Keratinocyte (primary cell): ENCODE measurements around the gene XIRP2. TPM values are rescaled to one million over a fixed set of nuclear protein-coding genes. Genes with fewer than 3 reads are reported as not detected.

Source experiments
- DNase-seq: peaks from one replicate; pipeline ENCODE4 v3.0.0-alpha.2; 2011; ENCODE audit warnings: low read depth, missing footprints, low spot score
- FAIRE-seq: peaks from 2 replicates; lab custom pipeline; 2011; peaks lifted over from hg19 to GRCh38; lab: Jason Lieb, UNC
- H2AFZ ChIP-seq: 2 replicates; pipeline ENCODE4 v1.6.0; 2012; ENCODE audit warnings: low read length, control low read depth, inconsistent platforms; ENCODE audit not compliant: control insufficient read depth
- H3K27ac ChIP-seq: 2 replicates; pipeline ENCODE4 v1.5.1; 2011; ENCODE audit warnings: low read length; ENCODE audit not compliant: control insufficient read depth, insufficient read depth
- H3K27me3 ChIP-seq: 3 replicates; pipeline ENCODE4 v1.6.0; 2011; ENCODE audit warnings: low read length; ENCODE audit not compliant: control insufficient read depth, insufficient read depth; ENCODE audit errors: extremely low read depth
- H3K36me3 ChIP-seq, 2 experiments: 2 replicates in 1 of 2; 3 replicates in 1 of 2; pipeline ENCODE4 v1.5.1; 2011; ENCODE audit warnings: low read length in 2 of 2, mild to moderate bottlenecking in 1 of 2; ENCODE audit not compliant: control insufficient read depth in 2 of 2, insufficient read depth in 2 of 2; ENCODE audit errors: extremely low read depth in 1 of 2
- H3K4me1 ChIP-seq: 3 replicates; pipeline ENCODE4 v1.5.1; 2011; ENCODE audit warnings: low read length; ENCODE audit not compliant: control insufficient read depth, insufficient read depth; ENCODE audit errors: extremely low read depth
- H3K4me2 ChIP-seq: 3 replicates; pipeline ENCODE4 v1.6.0; 2011; ENCODE audit warnings: low read depth, low read length; ENCODE audit not compliant: control insufficient read depth, insufficient read depth; ENCODE audit errors: extremely low read depth
- H3K4me3 ChIP-seq, 3 experiments: fragments of 200-600 bp in 1 of 3; sonication (generic) in 1 of 3; 2 replicates in 2 of 3; 3 replicates in 1 of 3; pipeline ENCODE4 v1.5.1; 2011 to 2016; ENCODE audit warnings: low read length in 3 of 3, mild to moderate bottlenecking in 3 of 3, control low read depth in 2 of 3, inconsistent platforms in 1 of 3, low read depth in 1 of 3, mixed read lengths in 1 of 3, mixed run types in 1 of 3, moderate library complexity in 1 of 3; ENCODE audit not compliant: control insufficient read depth in 2 of 3, insufficient read depth in 2 of 3; ENCODE audit errors: extremely low read depth in 1 of 3
- H3K79me2 ChIP-seq: 2 replicates; pipeline ENCODE4 v1.6.0; 2012; ENCODE audit warnings: low read length; ENCODE audit not compliant: control insufficient read depth, insufficient read depth
- H3K9ac ChIP-seq: 3 replicates; pipeline ENCODE4 v1.6.0; 2011; ENCODE audit warnings: low read length; ENCODE audit not compliant: control insufficient read depth, insufficient read depth; ENCODE audit errors: extremely low read depth
- H3K9me1 ChIP-seq: 3 replicates; pipeline ENCODE4 v1.6.0; 2011; ENCODE audit warnings: low read length; ENCODE audit not compliant: control insufficient read depth, insufficient read depth; ENCODE audit errors: extremely low read depth
- H3K9me3 ChIP-seq: 2 replicates; pipeline ENCODE4 v1.5.1; 2012; ENCODE audit warnings: low read depth, low read length; ENCODE audit not compliant: control insufficient read depth
- H4K20me1 ChIP-seq: 3 replicates; pipeline ENCODE4 v1.6.0; 2011; ENCODE audit warnings: low read length; ENCODE audit not compliant: control insufficient read depth, insufficient read depth; ENCODE audit errors: extremely low read depth
- CTCF ChIP-seq, 3 experiments: IDR thresholded peaks in 1 of 3; conservative IDR thresholded peaks in 1 of 3; optimal IDR thresholded peaks in 1 of 3; 2 replicates in 2 of 3; 3 replicates in 1 of 3; pipeline versions ENCODE3 to v1.5.1; 2011; ENCODE audit warnings: low read length in 3 of 3, mild to moderate bottlenecking in 3 of 3, moderate library complexity in 2 of 3, control low read depth in 1 of 3, inconsistent platforms in 1 of 3; ENCODE audit not compliant: insufficient read depth in 2 of 3; ENCODE audit errors: extremely low read depth in 1 of 3
- EZH2 ChIP-seq: IDR thresholded peaks from one replicate; pipeline ENCODE4 v1.6.1; 2012; ENCODE audit warnings: inconsistent platforms, mild to moderate bottlenecking, low read length, moderate library complexity
- dilution Hi-C: fragments of 300-500 bp; cut with MboI; formaldehyde crosslinking; loops from one replicate; pipeline ENCODE4 v1.7.0; 2020; ENCODE audit warnings: low sequenced_read_pairs; ENCODE audit not compliant: extremely low pct_ligation_motif_present
- polyA plus RNA-seq, 5 experiments: library from polyadenylated mRNA; depleted of rRNA in 3 of 5; stranded (reverse) in 3 of 5; stranded (forward) in 1 of 5; unstranded in 1 of 5; fragments of >200 nt; gene quantifications; 1 replicate in 1 of 5; 2 replicates in 3 of 5; 3 replicates in 1 of 5; pipeline versions ENCODE4 v1.2.1 to v1.2.3, GENCODE V29; 2011 to 2012; ENCODE audit warnings: missing spikeins in 2 of 5, low read depth in 1 of 5, low replicate concordance in 1 of 5

XIRP2 gene
- polyA plus RNA-seq, 1 donor (not counting 4 experiments of a cell fraction or from before 2014, with no cell fraction given) = 0.01 TPM

GRCh38 chr2:167005096-167005495, 116.8 kb downstream of the XIRP2 start:
- TF ChIP-seq EZH2 = no peak
- TF ChIP-seq CTCF (optimal IDR thresholded peaks at IDR 0.05 in 1 of 3, IDR thresholded peaks at IDR 0.05 in 1 of 3, conservative IDR thresholded peaks at IDR 0.05 in 1 of 3; ENCODE audit: extremely low read depth in 1 of 3, insufficient read depth in 2 of 3, low read length in 3 of 3) = no peak
- no peak for DNase-seq
- Histone ChIP-seq H3K4me3 (no peak overlapping the region), H3K27ac (no peak overlapping the region), H3K9me1 (no peaks in the 10 kb centered on the region), H3K4me2 (no peak overlapping the region), H3K27me3 (no peaks in the 10 kb centered on the region), H4K20me1 (no peaks in the 10 kb centered on the region), H3K9me3 (no peaks in the 10 kb centered on the region), H3K36me3 (no peaks in the 10 kb centered on the region), H3K9ac (no peak overlapping the region), H2AFZ (no peak overlapping the region), H3K79me2 (no peaks in the 10 kb centered on the region), H3K4me1 (no peaks in the 10 kb centered on the region)
- dilution Hi-C loops = no loop called here
- no peak for FAIRE-seq

- H3K4me1 ChIP-seq = no peaks in the 10 kb centered on the region
- no peak overlapping the region for H3K27ac ChIP-seq
- DNase-seq (no peak), FAIRE-seq (no peak)
- H3K79me2 ChIP-seq = no peaks in the 10 kb centered on the region
- dilution Hi-C loops = no loop called here
- no peak overlapping the region for H3K9ac ChIP-seq
- no peaks in the 10 kb centered on the region for H3K27me3 ChIP-seq
- no peak overlapping the region for H3K4me2 ChIP-seq
- H3K4me3 ChIP-seq = no peak overlapping the region
- no peaks in the 10 kb centered on the region for H3K9me1 ChIP-seq
- no peaks in the 10 kb centered on the region for H4K20me1 ChIP-seq
- TF ChIP-seq CTCF (optimal IDR thresholded peaks at IDR 0.05 in 1 of 3, IDR thresholded peaks at IDR 0.05 in 1 of 3, conservative IDR thresholded peaks at IDR 0.05 in 1 of 3; ENCODE audit: extremely low read depth in 1 of 3, insufficient read depth in 2 of 3, low read length in 3 of 3) = no peak
- TF ChIP-seq EZH2 = no peak
- H3K36me3 ChIP-seq = no peaks in the 10 kb centered on the region
- H3K9me3 ChIP-seq = no peaks in the 10 kb centered on the region
- no peak overlapping the region for H2AFZ ChIP-seq
These were observed 124.9 kb downstream of the XIRP2 start for GRCh38 chr2:167013227-167013626.
